Transverse colon (tissue), 4 donors: ENCODE data around the gene PCP4L1. TPM values are rescaled to one million over a fixed set of nuclear protein-coding genes. Genes with fewer than 3 reads are reported as not detected.

Source experiments
- DNase-seq: peaks from one replicate; pipeline ENCODE4 v3.0.0-alpha.2; 2019
- H3K27ac ChIP-seq, 4 donors: fragments of 200-600 bp; sonication (generic); 2 replicates each; pipeline ENCODE4 v1.5.1; 2016 to 2018; ENCODE audit warnings: inconsistent platforms in 4 of 4
- H3K27me3 ChIP-seq: fragments of 200-600 bp; sonication (generic); 2 replicates; pipeline ENCODE4 v1.5.1; 2017; ENCODE audit warnings: inconsistent platforms
- H3K36me3 ChIP-seq, 4 donors: fragments of 200-600 bp; sonication (generic); 2 replicates each; pipeline ENCODE4 v1.5.1; 2017 to 2019; ENCODE audit warnings: inconsistent platforms in 4 of 4
- H3K4me1 ChIP-seq, 4 donors: fragments of 200-600 bp; sonication (generic); 2 replicates each; pipeline ENCODE4 v1.5.1; 2017 to 2020; ENCODE audit warnings: inconsistent platforms in 4 of 4
- H3K4me3 ChIP-seq, 4 donors: fragments of 200-600 bp; sonication (generic); 1 replicate in 1 of 4; 2 replicates in 3 of 4; pipeline versions ENCODE4 v1.5.1 to v1.6.1; 2017 to 2019; ENCODE audit warnings: inconsistent platforms in 4 of 4
- H3K9me3 ChIP-seq, 2 donors: fragments of 200-600 bp; sonication (generic); 2 replicates each; pipeline ENCODE4 v1.5.1; 2017 to 2019; ENCODE audit warnings: inconsistent platforms in 2 of 2
- EP300 ChIP-seq: sonication (generic); formaldehyde crosslinking; IDR thresholded peaks from one replicate; pipeline ENCODE4 v1.6.1; 2017; ENCODE audit warnings: antibody characterized with exemption, low read depth
- POLR2A ChIP-seq: fragments of 450-650 bp; IDR thresholded peaks from one replicate; pipeline ENCODE4 v1.6.1; 2016; ENCODE audit warnings: antibody characterized with exemption, mild to moderate bottlenecking, moderate library complexity
- POLR2AphosphoS5 ChIP-seq, 3 donors: sonication (generic); formaldehyde crosslinking; IDR thresholded peaks; one replicate each; pipeline ENCODE4 v1.6.1; 2016; ENCODE audit warnings: antibody characterized with exemption in 3 of 3
- WGBS, 2 donors: methylation state at CpG; one replicate each; pipeline ENCODE4 v1.1.5; 2018; ENCODE audit warnings: low coverage in 1 of 2; 5-methylcytosine and 5-hydroxymethylcytosine counted together
- in situ Hi-C, 4 donors: fragments of 200-750 bp; cut with MboI; loops; one replicate each; pipeline versions ENCODE4 v1.15.0 to v1.15.1; 2017; ENCODE audit warnings: low sequenced_read_pairs in 3 of 4, low pct_ligation_motif_present in 1 of 4, low pct_unique_long_range_greater_than_20kb in 1 of 4
- intact Hi-C: fragments of 100-400 bp; cut with DNase I; formaldehyde crosslinking; loops from one replicate; pipeline ENCODE4 v1.15.1; 2023; ENCODE audit warnings: low total_unique reads
- total RNA-seq, 4 donors: library from RNA; depleted of rRNA; stranded (reverse); fragments of >200 nt; gene quantifications; one replicate each; pipeline ENCODE4 v1.1.0, GENCODE V29; 2016
- TF ChIP-seq, protein P1 (sequence below), 5 experiments: fragments of 200-600 bp in 3 of 5; fragments of 450-650 bp in 2 of 5; sonication (generic) in 3 of 5; IDR thresholded peaks; 1 replicate in 2 of 5; 2 replicates in 3 of 5; pipeline ENCODE4 v1.5.1; 2016 to 2017; ENCODE audit warnings: antibody characterized with exemption in 5 of 5, inconsistent platforms in 3 of 5, mild to moderate bottlenecking in 2 of 5, moderate library complexity in 1 of 5

Gene PCP4L1
- total RNA-seq, 4 donors from 2014 or later: 1.8 to 2.1 TPM; not detected in 2

DNA sequence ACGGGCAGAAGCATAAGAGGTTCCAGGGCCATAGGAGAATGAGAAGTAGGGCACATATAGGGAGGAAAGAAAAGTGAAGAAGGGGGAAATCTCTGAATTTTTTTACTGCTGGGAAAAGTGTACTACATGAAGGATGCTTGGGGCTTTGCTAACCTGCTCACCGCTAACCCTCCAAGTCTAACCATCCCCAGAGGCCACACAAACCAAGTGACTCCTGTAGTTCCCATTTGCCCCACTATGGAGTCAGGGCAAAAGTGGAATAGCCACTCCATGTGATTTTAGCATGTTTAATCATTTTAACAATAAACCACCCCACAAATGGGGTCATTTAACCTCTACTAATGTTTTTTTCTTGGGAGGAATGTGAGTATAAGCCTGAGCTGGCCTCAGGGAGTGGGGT is 26.6 kb downstream of the PCP4L1 start:
- no peak overlapping the region for H3K27ac ChIP-seq
- DNase-seq: no peak
- intact Hi-C loops (no loop called here), in situ Hi-C loops (no loop called here)
- no peaks in the 10 kb centered on the region for H3K4me1 ChIP-seq
- TF ChIP-seq, protein P1, sequence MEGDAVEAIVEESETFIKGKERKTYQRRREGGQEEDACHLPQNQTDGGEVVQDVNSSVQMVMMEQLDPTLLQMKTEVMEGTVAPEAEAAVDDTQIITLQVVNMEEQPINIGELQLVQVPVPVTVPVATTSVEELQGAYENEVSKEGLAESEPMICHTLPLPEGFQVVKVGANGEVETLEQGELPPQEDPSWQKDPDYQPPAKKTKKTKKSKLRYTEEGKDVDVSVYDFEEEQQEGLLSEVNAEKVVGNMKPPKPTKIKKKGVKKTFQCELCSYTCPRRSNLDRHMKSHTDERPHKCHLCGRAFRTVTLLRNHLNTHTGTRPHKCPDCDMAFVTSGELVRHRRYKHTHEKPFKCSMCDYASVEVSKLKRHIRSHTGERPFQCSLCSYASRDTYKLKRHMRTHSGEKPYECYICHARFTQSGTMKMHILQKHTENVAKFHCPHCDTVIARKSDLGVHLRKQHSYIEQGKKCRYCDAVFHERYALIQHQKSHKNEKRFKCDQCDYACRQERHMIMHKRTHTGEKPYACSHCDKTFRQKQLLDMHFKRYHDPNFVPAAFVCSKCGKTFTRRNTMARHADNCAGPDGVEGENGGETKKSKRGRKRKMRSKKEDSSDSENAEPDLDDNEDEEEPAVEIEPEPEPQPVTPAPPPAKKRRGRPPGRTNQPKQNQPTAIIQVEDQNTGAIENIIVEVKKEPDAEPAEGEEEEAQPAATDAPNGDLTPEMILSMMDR (IDR thresholded peaks at IDR 0.05): no peak
- H3K9me3 ChIP-seq: no peaks in the 10 kb centered on the region
- no peaks in the 10 kb centered on the region for H3K27me3 ChIP-seq
- H3K36me3 ChIP-seq: no peaks in the 10 kb centered on the region
- WGBS, 2 donors: 93 to 98% methylated on average over 2 of the region's 2 CpGs
- no peak overlapping the region for H3K4me3 ChIP-seq

DNA sequence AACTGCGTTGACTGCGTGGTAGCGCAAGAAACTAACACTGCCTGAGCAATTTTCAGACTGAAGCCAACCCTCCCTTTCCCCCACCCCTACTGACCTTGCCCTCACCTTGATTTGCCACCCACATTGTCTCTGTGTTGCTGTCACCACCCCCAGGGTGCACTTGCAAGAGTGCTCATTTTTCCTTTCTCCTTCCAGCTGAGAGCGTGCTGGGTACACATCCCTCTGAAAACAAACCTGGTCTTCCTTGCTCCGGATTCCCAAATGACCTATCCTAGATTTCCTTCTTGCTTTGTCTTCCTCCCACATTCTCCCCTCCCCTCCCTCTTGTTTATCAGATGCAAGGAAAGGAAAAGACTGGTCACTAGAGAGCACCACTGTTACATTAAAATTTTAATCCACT is 27.0 kb downstream of the PCP4L1 start:
- H3K36me3 ChIP-seq: no peaks in the 10 kb centered on the region
- H3K27ac ChIP-seq: no peak overlapping the region
- in situ Hi-C loops: no loop called here
- no peaks in the 10 kb centered on the region for H3K27me3 ChIP-seq
- no peaks in the 10 kb centered on the region for H3K4me1 ChIP-seq
- no peak overlapping the region for H3K4me3 ChIP-seq
- H3K9me3 ChIP-seq: no peaks in the 10 kb centered on the region
- TF ChIP-seq POLR2A (no peak), POLR2AphosphoS5 (IDR thresholded peaks at IDR 0.05) (no peak), EP300 (no peak)
- TF ChIP-seq, protein P1 (IDR thresholded peaks at IDR 0.05): no peak
- WGBS, 2 donors: 66 to 83% methylated on average over 4 to 5 of the region's 5 CpGs
- DNase-seq: no peak
- intact Hi-C loops: no loop called here

DNA sequence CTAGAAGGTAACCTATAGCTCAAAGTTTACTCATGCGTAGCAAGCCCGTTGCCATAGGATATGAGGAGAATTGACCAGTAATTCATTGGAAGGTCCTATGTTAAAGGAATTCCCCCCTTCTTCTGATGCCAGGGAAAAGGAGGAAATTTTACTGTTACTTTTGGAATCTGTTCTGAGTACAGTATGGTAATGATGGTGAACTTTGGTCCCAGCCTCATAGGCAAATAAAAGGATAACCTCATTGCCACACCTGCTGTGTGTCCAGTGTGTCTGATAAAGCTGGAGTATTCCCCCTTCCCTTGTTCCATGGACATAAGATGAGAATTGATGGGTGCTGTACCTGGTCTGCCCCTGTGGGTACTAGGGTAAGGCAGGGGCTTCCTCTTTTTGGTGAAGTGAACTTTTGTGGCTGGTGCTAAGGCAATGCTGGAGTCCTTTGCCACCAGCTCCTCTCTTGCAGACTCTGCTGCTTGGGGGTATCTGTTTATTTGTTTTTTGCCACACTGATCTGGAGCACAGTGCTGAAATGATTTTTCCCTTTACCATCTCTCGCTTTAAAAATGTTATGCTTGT is 29.0 kb downstream of the PCP4L1 start:
- H3K27me3 ChIP-seq: no peaks in the 10 kb centered on the region
- H3K36me3 ChIP-seq: no peaks in the 10 kb centered on the region
- no peak overlapping the region for H3K4me3 ChIP-seq
- no peaks in the 10 kb centered on the region for H3K4me1 ChIP-seq
- WGBS, 2 donors: 60 to 78% methylated on average over 3 of the region's 3 CpGs
- intact Hi-C loops: no loop called here
- TF ChIP-seq, protein P1 (IDR thresholded peaks at IDR 0.05): no peak
- TF ChIP-seq POLR2AphosphoS5 (IDR thresholded peaks at IDR 0.05): no peak
- TF ChIP-seq EP300: no peak
- no peak for TF ChIP-seq POLR2A
- no peak overlapping the region for H3K27ac ChIP-seq
- H3K9me3 ChIP-seq: no peaks in the 10 kb centered on the region
- no peak for DNase-seq
- in situ Hi-C loops: no loop called here

DNA sequence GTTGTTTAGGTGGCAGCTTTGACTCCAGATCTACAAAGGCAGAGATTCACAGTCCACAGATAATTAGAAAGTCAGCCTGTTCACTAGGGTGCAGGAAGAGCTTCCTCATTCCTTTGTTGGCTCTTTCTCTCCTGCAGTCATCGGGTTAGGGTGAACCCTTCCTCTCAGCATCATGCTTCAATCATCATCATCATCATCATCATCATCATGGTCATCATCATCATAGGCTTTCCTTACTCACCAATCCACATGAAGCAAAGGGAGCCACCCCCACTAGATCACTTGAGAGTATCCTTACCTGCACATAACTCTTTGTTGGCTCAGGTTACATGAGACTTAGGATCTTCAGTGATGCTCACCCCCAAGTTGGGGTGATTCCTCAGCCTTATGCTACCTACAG is 32.2 kb downstream of the PCP4L1 start:
- in situ Hi-C loops: no loop called here
- no peak for TF ChIP-seq POLR2AphosphoS5 (IDR thresholded peaks at IDR 0.05)
- TF ChIP-seq POLR2A: no peak
- 81% methylated on average over 1 of the region's 1 CpG; no CpG with 5 or more reads in 1 of the 2 donors for WGBS, 2 donors
- no peak overlapping the region for H3K27ac ChIP-seq
- no peaks in the 10 kb centered on the region for H3K27me3 ChIP-seq
- no peaks in the 10 kb centered on the region for H3K36me3 ChIP-seq
- no peaks in the 10 kb centered on the region for H3K9me3 ChIP-seq
- intact Hi-C loops: no loop called here
- H3K4me3 ChIP-seq: no peak overlapping the region
- no peak for DNase-seq
- H3K4me1 ChIP-seq: no peaks in the 10 kb centered on the region

DNA sequence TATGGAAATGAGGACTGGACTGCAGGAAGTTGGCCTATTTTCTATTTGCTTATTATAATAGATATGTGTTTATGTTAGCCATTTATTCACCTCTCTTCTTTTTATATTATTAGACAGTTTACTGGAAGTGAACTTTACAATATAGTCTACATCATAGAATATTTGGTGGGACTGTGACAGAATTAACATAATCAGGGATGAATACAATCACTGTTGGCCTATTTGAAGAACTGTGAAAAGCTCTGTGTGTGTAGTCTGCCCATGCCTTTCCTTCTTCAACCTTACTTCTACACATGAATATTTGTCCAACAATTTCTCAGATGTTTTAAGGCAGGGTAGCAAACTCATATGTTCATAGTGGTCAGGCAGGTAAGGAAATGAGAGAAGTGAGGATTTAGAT is 38.9 kb downstream of the PCP4L1 start:
- in situ Hi-C loops (no loop called here), intact Hi-C loops (no loop called here)
- TF ChIP-seq, protein P1 (IDR thresholded peaks at IDR 0.05): no peak
- TF ChIP-seq EP300 (no peak), POLR2A (no peak), POLR2AphosphoS5 (IDR thresholded peaks at IDR 0.05) (no peak)
- no peak for DNase-seq
- Histone ChIP-seq H3K36me3 (no peaks in the 10 kb centered on the region), H3K4me1 (no peaks in the 10 kb centered on the region), H3K4me3 (no peak overlapping the region), H3K27me3 (no peaks in the 10 kb centered on the region), H3K9me3 (no peaks in the 10 kb centered on the region), H3K27ac (no peak overlapping the region)
